Gastrocnemius medialis (tissue), 4 donors: Measurements from ENCODE around the gene GTSE1.

Source experiments
- POLR2A ChIP-seq, 2 donors: fragments of 450-650 bp; IDR thresholded peaks; one replicate each; pipeline ENCODE4 v1.6.1; 2017; ENCODE audit warnings: antibody characterized with exemption in 2 of 2, mild to moderate bottlenecking in 2 of 2, moderate library complexity in 2 of 2
- TF ChIP-seq, protein P1 (sequence below), 5 experiments: fragments of 450-650 bp in 3 of 5; fragments of 200-600 bp in 2 of 5; sonication (generic) in 2 of 5; IDR thresholded peaks in 4 of 5; conservative IDR thresholded peaks in 1 of 5; 1 replicate in 4 of 5; 2 replicates in 1 of 5; pipeline ENCODE4 v1.5.1; 2016 to 2019; ENCODE audit warnings: antibody characterized with exemption in 5 of 5, mild to moderate bottlenecking in 3 of 5, moderate library complexity in 3 of 5

GRCh38 chr22:46350121-46350520, 53.5 kb downstream of the GTSE1 start:
- TF ChIP-seq, protein P1, sequence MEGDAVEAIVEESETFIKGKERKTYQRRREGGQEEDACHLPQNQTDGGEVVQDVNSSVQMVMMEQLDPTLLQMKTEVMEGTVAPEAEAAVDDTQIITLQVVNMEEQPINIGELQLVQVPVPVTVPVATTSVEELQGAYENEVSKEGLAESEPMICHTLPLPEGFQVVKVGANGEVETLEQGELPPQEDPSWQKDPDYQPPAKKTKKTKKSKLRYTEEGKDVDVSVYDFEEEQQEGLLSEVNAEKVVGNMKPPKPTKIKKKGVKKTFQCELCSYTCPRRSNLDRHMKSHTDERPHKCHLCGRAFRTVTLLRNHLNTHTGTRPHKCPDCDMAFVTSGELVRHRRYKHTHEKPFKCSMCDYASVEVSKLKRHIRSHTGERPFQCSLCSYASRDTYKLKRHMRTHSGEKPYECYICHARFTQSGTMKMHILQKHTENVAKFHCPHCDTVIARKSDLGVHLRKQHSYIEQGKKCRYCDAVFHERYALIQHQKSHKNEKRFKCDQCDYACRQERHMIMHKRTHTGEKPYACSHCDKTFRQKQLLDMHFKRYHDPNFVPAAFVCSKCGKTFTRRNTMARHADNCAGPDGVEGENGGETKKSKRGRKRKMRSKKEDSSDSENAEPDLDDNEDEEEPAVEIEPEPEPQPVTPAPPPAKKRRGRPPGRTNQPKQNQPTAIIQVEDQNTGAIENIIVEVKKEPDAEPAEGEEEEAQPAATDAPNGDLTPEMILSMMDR (IDR thresholded peaks at IDR 0.05 in 4 of 5, conservative IDR thresholded peaks at IDR 0.05 in 1 of 5), result no peak
- no peak for TF ChIP-seq POLR2A (IDR thresholded peaks at IDR 0.05)
